CD14-positive monocyte (primary cell): ENCODE results near the gene SPPL3. TPM values are rescaled to one million over a fixed set of nuclear protein-coding genes. Genes with fewer than 3 reads are reported as not detected.

Experiments used
- DNase-seq, 3 donors: peaks; one replicate each; pipeline ENCODE4 v3.0.0-alpha.2; 2011 to 2022
- H2AFZ ChIP-seq: 2 replicates; pipeline ENCODE4 v1.6.0; 2012; ENCODE audit warnings: mild to moderate bottlenecking, low read depth, low read length, inconsistent platforms; ENCODE audit not compliant: insufficient read depth, poor library complexity, severe bottlenecking
- H3K27ac ChIP-seq, 2 donors: 1 replicate in 1 of 2; 2 replicates in 1 of 2; pipeline ENCODE4 v1.5.1; 2012 to 2013; ENCODE audit warnings: low read length in 2 of 2, control low read depth in 1 of 2, inconsistent platforms in 1 of 2, low read depth in 1 of 2, mild to moderate bottlenecking in 1 of 2
- H3K27me3 ChIP-seq, 2 donors: one replicate each; pipeline versions ENCODE4 v1.6.0 to v1.6.1; 2011 to 2013; ENCODE audit warnings: low read length in 2 of 2; ENCODE audit not compliant: control insufficient read depth in 2 of 2, insufficient read depth in 2 of 2
- H3K36me3 ChIP-seq, 2 donors: replicated peaks in 1 of 2; 1 replicate in 1 of 2; 2 replicates in 1 of 2; pipeline versions ENCODE4 v1.5.1 to v1.6.1; 2012 to 2013; ENCODE audit warnings: low read length in 2 of 2, control low read depth in 1 of 2, inconsistent platforms in 1 of 2, mild to moderate bottlenecking in 1 of 2; ENCODE audit not compliant: insufficient read depth in 2 of 2, control insufficient read depth in 1 of 2
- H3K4me1 ChIP-seq, 2 donors: 1 replicate in 1 of 2; 2 replicates in 1 of 2; pipeline versions ENCODE4 v1.5.1 to v1.6.1; 2012 to 2013; ENCODE audit warnings: low read length in 2 of 2, control low read depth in 1 of 2, inconsistent platforms in 1 of 2, mild to moderate bottlenecking in 1 of 2, moderate library complexity in 1 of 2; ENCODE audit not compliant: insufficient read depth in 2 of 2, control insufficient read depth in 1 of 2
- H3K4me2 ChIP-seq: replicated peaks from 2 replicates; pipeline ENCODE3; 2012; ENCODE audit warnings: low read length, moderate library complexity, mild to moderate bottlenecking; ENCODE audit not compliant: poor library complexity, severe bottlenecking; ENCODE audit errors: extremely low read depth
- H3K4me3 ChIP-seq, 3 experiments: fragments of 200-600 bp in 1 of 3; sonication (generic) in 1 of 3; replicated peaks in 1 of 3; 1 replicate in 2 of 3; 2 replicates in 1 of 3; pipeline ENCODE4 v1.5.1; 2011 to 2013; ENCODE audit warnings: low read length in 3 of 3, mild to moderate bottlenecking in 3 of 3, control low read depth in 2 of 3, low read depth in 2 of 3, inconsistent platforms in 1 of 3, moderate library complexity in 1 of 3
- H3K79me2 ChIP-seq: 2 replicates; pipeline ENCODE4 v1.6.0; 2012; ENCODE audit warnings: mild to moderate bottlenecking, control low read depth, inconsistent platforms, low read length, moderate library complexity; ENCODE audit not compliant: insufficient read depth
- H3K9ac ChIP-seq: 2 replicates; pipeline ENCODE4 v1.6.0; 2017; ENCODE audit warnings: low read length, mild to moderate bottlenecking; ENCODE audit not compliant: insufficient read depth, poor library complexity, severe bottlenecking
- H3K9me3 ChIP-seq, 2 donors: replicated peaks in 1 of 2; 1 replicate in 1 of 2; 2 replicates in 1 of 2; pipeline versions ENCODE4 v1.5.1 to v1.6.1; 2012 to 2013; ENCODE audit warnings: low read length in 2 of 2, control low read depth in 1 of 2; ENCODE audit not compliant: control insufficient read depth in 1 of 2, insufficient read depth in 1 of 2
- H4K20me1 ChIP-seq: 2 replicates; pipeline ENCODE4 v1.6.0; 2012; ENCODE audit warnings: mild to moderate bottlenecking, low read length, control low read depth, moderate library complexity; ENCODE audit not compliant: insufficient read depth
- H3K27ac Mint-ChIP-seq, 7 donors: one replicate each; pipeline ENCODE4 v1.8.0; 2020; ENCODE audit warnings: mild to moderate bottlenecking in 7 of 7, mixed read lengths in 7 of 7, moderate library complexity in 6 of 7, inconsistent platforms in 2 of 7
- H3K27me3 Mint-ChIP-seq, 3 donors: one replicate each; pipeline ENCODE4 v1.8.0; 2021 to 2022; ENCODE audit warnings: low read depth in 3 of 3, mild to moderate bottlenecking in 3 of 3, mixed read lengths in 3 of 3, moderate library complexity in 3 of 3, inconsistent platforms in 1 of 3
- H3K36me3 Mint-ChIP-seq, 2 donors: one replicate each; pipeline ENCODE4 v1.8.0; 2020; ENCODE audit warnings: mixed read lengths in 2 of 2, inconsistent platforms in 1 of 2, mild to moderate bottlenecking in 1 of 2
- H3K4me1 Mint-ChIP-seq: one replicate; pipeline ENCODE4 v1.8.0; 2020; ENCODE audit warnings: mild to moderate bottlenecking, mixed read lengths
- H3K4me3 Mint-ChIP-seq, 2 donors: one replicate each; pipeline ENCODE4 v1.8.0; 2020; ENCODE audit warnings: mild to moderate bottlenecking in 2 of 2, mixed read lengths in 2 of 2, moderate library complexity in 1 of 2
- H3K9me3 Mint-ChIP-seq, 7 donors: one replicate each; pipeline ENCODE4 v1.8.0; 2020 to 2022; ENCODE audit warnings: mixed read lengths in 7 of 7, mild to moderate bottlenecking in 6 of 7, moderate library complexity in 6 of 7, inconsistent platforms in 2 of 7
- CTCF ChIP-seq: fragments of 200-600 bp; IDR thresholded peaks from one replicate; pipeline ENCODE4 v1.8.0; 2022; ENCODE audit warnings: antibody characterized with exemption, mild to moderate bottlenecking
- WGBS: methylation state at CpG from one replicate; pipeline ENCODE4 v1.1.5; 2013; ENCODE audit warnings: missing lambda C conversion rate; ENCODE audit not compliant: insufficient coverage; 5-methylcytosine and 5-hydroxymethylcytosine counted together
- intact Hi-C, 2 donors: fragments of 100-400 bp; cut with micrococcal nuclease; formaldehyde crosslinking; loops; one replicate each; pipeline versions ENCODE4 v1.15.0 to v1.15.1; 2023
- polyA plus RNA-seq, 3 donors: library from polyadenylated mRNA; depleted of rRNA in 1 of 3; unstranded in 2 of 3; stranded (reverse) in 1 of 3; fragments of 300-500 nt in 2 of 3; fragments of >200 nt in 1 of 3; fragmentation: Illumina TruSeq in 2 of 3; gene quantifications; 1 replicate in 2 of 3; 2 replicates in 1 of 3; pipeline ENCODE4 v1.2.3, GENCODE V29; 2012 to 2021

The SPPL3 gene
- polyA plus RNA-seq, 3 donors = 14.5 to 18.6 (median 18.5) TPM

GRCh38 chr12:120739821-120740613, 164.1 kb downstream of the SPPL3 start:
- H3K36me3 ChIP-seq = peaks cover 10 to 15% of the 10 kb centered on the region in 2 donors
- H4K20me1 ChIP-seq = no peaks in the 10 kb centered on the region
- H3K4me2 ChIP-seq = no peak overlapping the region
- H2AFZ ChIP-seq = no peak overlapping the region
- Mint-ChIP-seq H3K27me3 (peaks cover 0 to 3% (median 0%) of the 10 kb centered on the region in 3 donors), H3K4me1 (no peaks in the 10 kb centered on the region), H3K9me3 (no peaks in the 10 kb centered on the region), H3K36me3 (peaks cover 9 to 21% of the 10 kb centered on the region in 2 donors), H3K4me3 (no peak overlapping the region), H3K27ac (no peak overlapping the region)
- DNase-seq = no peak
- H3K9me3 ChIP-seq = no peaks in the 10 kb centered on the region
- H3K4me3 ChIP-seq = no peak overlapping the region
- no peaks in the 10 kb centered on the region for H3K4me1 ChIP-seq
- H3K27ac ChIP-seq = no peak overlapping the region
- H3K79me2 ChIP-seq = no peaks in the 10 kb centered on the region
- no peak for TF ChIP-seq CTCF
- H3K27me3 ChIP-seq = no peaks in the 10 kb centered on the region
- intact Hi-C loops = no loop called here
- WGBS = 90% methylated on average over 15 of the region's 16 CpGs
- H3K9ac ChIP-seq = no peak overlapping the region

- H3K4me3 ChIP-seq = no peak overlapping the region
- H3K27me3 Mint-ChIP-seq = peaks cover 0 to 3% (median 0%) of the 10 kb centered on the region in 3 donors
- no peaks in the 10 kb centered on the region for H3K79me2 ChIP-seq
- H3K4me1 ChIP-seq = no peaks in the 10 kb centered on the region
- H3K27ac ChIP-seq = no peak overlapping the region
- H3K9me3 Mint-ChIP-seq = no peaks in the 10 kb centered on the region
- H3K4me3 Mint-ChIP-seq = no peak overlapping the region
- H3K4me1 Mint-ChIP-seq = no peaks in the 10 kb centered on the region
- no peaks in the 10 kb centered on the region for H3K27me3 ChIP-seq
- peaks cover 11 to 21% of the 10 kb centered on the region in 2 donors for H3K36me3 Mint-ChIP-seq
- H3K27ac Mint-ChIP-seq = no peak overlapping the region
- H3K36me3 ChIP-seq = peaks cover 10 to 15% of the 10 kb centered on the region in 2 donors
- H3K9ac ChIP-seq = no peak overlapping the region
- intact Hi-C loops = no loop called here
- no peaks in the 10 kb centered on the region for H3K9me3 ChIP-seq
- no peaks in the 10 kb centered on the region for H4K20me1 ChIP-seq
- no peak for DNase-seq
- H3K4me2 ChIP-seq = no peak overlapping the region
- 97% methylated on average over 28 of the region's 38 CpGs for WGBS
- no peak overlapping the region for H2AFZ ChIP-seq
- TF ChIP-seq CTCF = no peak
Measured at GRCh38 chr12:120739031-120739762, 165.0 kb downstream of the SPPL3 start.
